HG02840 (cell line): Measurements from ENCODE around the gene CROCC2.

Experiments
- ATAC-seq: cut with Tn5 transposase; IDR thresholded peaks from one replicate; pipeline ENCODE4 v1.9.1; 2021; ENCODE audit warnings: mild to moderate bottlenecking, moderate library complexity, moderate number of reproducible peaks; ENCODE audit not compliant: unreplicated experiment, low FRiP score

CROCC2 gene

GRCh38 chr2:240981871-240982800 is 76.0 kb downstream of the CROCC2 start:
- no peak for ATAC-seq

- ATAC-seq = no peak
Observed at GRCh38 chr2:240982821-240983281, 76.7 kb downstream of the CROCC2 start.

- ATAC-seq = no peak
Observed at GRCh38 chr2:240983361-240983995, 77.3 kb downstream of the CROCC2 start.

- ATAC-seq = no peak
Observed at GRCh38 chr2:240983996-240984498, 77.9 kb downstream of the CROCC2 start.

GRCh38 chr2:240985881-240986786 is 80.0 kb downstream of the CROCC2 start:
- no peak for ATAC-seq

DNA sequence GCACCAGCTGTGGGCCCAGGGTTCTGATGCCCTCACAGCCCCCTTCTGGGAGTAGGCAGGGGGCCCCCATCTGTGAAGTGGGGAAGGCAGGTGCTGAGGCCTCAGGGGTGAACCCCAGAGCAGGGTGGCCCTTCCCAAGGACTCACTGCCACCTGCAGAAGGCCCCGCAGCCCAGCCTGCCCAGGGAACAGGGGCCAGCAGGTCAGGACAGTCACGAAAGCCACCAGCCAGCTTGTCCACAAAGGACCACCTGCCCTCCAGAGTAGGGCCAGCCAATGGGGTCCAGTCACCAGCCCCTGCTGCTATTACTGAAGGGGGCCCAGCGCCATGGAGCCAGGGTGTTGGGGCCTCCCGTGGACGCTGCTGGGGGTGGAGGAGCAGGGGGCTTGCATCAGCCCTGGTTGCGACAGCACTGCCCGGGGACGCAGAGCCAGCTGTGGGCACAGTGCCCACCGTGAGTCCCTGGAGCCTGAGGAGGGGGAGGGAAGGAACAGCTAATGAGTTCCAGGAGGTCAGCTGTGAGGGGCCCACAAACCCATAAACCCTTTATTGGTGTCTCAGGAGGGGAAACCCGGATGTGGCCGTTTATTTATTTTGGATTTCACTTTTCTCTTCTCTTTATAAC is 80.8 kb downstream of the CROCC2 start:
- no peak for ATAC-seq

DNA sequence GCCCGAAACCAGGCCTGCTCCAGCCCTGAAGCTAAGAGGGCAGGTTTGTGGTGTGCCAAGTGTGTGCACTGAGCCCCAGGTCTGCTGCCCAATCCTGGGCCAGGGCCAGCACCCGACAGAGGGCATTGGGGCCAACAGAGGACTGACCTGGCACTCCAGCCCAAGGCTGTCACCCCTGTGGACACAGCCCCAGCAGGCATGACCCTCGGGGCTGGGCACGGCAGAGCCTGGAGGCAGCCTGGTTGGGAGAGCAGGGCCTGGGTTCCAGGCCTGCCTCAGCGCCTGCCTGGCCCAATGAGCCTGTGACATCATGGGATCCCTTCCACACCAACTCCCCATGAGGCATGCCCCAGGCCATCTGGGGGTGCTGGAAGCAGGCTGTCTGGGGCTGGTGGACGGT is 81.5 kb downstream of the CROCC2 start:
- no peak for ATAC-seq

DNA sequence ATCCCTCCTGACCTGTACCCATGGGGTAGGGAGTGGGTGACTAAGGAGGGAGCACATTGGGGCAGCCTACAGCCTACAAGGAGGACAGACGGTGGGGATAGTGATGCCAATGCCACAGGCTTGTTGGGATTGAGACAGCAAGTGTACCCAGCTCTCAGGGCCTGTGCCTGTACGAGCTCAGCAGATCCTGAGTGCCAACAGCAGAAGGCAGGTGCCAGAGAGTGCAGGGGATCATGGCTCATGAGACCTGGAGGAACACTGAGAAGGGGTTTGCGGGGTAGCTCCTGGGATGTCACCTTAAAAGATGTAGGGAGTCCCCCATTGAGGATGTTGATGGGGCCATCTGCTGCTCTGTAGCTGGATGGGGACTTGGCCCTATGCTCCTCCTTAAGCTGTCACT is 82.0 kb downstream of the CROCC2 start:
- no peak for ATAC-seq

- no peak for ATAC-seq
Observed at GRCh38 chr2:240988571-240989271, 82.6 kb downstream of the CROCC2 start.

GRCh38 chr2:240989451-240990265 is 83.5 kb downstream of the CROCC2 start:
- ATAC-seq = no peak

DNA sequence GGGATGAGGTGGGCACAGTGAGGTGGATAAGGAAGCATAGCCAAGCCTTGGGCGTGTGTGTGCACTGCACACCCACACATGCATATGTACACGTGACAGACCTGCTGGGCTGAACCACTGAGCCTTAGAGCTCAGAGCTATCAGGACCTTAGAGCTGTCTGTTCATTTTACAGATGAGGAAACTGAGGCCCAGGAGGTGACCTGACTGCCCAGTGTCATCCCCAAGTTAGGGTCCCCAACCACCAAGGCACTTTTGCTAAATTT is 84.1 kb downstream of the CROCC2 start:
- no peak for ATAC-seq

DNA sequence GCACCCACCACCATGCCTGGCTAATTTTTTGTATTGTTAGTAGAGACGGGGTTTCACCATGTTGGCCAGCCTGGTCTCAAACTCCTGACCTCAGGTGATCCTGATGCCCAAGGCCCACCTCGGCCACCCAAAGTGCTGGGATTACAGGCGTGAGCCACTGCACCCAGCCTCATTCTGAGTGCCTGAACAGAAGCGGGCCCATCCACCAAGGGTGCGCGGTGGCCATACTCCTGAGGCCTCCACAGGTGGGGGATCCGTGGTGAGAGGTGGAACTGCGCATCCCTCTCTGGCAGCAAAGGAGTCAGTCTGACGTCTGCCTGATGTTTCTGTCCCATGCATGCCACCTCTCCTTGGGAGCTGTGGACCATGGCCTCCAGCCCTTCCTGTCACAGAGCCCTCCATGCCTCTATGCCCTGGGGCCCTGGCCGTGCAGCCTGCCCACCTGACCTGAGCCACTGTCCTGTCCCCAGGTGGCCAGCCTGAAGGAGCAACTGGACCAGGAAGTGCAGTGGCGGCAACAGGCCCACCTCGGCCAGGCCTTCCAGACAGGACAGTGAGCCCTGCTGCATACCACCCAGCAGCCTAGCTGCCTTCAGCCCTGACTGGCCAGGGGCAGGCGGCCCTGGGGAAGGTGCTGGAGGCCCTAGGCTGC is 84.7 kb downstream of the CROCC2 start:
- ATAC-seq = no peak

DNA sequence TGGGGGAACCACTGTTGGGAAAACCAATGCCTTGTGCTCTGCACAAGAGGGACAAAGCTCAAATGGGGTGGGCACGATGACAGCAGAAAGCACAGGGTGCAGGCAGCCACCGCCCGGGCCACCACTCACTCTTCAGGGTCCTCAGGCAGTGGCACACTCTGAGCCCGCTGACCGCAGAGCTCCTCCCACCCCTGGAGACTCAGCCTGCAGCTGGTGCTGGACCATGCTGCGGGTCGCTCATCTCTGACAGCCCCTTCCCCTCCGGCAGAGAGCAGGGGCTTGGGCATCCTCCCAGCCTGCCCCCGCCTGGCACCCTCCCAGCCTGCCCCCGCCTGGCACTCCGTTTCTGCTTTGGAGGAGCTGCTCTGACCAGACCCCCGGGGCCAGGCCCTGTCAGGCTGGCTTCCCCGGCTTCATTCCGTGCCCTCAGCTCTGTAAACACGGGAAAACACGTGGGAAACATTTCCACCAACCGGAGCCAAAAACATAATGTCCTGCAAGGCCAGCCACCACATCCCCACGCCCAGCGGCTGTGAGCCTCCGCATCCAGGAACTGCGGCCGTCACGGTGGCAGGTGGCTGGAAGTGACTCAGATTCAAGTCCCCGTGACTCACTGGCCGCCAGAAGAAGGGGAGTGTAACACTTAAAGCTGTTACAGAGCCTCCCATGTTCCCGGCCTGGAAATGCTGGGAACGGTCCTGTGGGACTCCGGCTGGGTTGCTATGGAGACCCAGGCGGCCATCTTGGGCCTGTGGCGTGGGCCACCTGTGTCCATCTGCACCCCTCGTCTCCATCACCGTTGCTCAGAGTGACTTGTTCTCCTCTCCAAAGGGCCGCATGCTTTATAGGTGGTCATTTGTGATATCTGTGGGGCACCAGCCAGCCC is 85.5 kb downstream of the CROCC2 start:
- ATAC-seq = no peak

DNA sequence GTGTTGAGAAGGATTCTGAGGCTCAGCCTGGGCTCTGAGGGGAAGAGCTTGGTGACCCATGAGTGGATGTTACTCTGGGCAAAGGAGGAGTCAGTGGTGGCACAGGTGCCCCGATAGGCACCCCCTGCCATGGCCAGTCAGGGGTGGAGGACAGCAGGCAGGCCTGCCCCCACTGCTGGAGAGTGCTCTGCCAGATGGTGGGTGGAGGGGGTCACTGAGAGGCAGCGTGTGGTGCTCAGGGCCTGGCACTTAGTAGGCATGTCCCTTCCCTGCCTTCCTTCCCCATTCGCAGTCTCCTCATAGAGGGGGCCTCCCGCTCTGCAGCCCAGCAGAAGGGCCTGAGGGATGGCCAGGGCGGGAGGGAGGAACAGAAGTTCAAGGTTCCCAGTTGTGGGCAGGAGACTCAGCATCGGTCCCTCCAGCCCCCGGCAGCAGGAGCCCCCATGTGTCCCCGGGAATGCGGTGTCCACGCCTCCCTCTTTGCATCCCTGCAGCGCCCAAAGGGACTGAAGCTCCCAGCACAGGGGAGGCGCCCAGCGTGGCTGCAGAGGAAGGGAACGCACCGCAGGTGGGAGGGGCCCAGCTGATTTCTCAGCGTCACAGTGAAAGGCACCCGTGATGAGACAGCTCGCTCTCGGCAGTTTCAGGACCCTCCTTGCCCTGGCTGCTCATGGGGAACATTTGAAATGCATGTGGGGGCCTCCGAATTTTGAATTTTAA is 86.6 kb downstream of the CROCC2 start:
- ATAC-seq = no peak

DNA sequence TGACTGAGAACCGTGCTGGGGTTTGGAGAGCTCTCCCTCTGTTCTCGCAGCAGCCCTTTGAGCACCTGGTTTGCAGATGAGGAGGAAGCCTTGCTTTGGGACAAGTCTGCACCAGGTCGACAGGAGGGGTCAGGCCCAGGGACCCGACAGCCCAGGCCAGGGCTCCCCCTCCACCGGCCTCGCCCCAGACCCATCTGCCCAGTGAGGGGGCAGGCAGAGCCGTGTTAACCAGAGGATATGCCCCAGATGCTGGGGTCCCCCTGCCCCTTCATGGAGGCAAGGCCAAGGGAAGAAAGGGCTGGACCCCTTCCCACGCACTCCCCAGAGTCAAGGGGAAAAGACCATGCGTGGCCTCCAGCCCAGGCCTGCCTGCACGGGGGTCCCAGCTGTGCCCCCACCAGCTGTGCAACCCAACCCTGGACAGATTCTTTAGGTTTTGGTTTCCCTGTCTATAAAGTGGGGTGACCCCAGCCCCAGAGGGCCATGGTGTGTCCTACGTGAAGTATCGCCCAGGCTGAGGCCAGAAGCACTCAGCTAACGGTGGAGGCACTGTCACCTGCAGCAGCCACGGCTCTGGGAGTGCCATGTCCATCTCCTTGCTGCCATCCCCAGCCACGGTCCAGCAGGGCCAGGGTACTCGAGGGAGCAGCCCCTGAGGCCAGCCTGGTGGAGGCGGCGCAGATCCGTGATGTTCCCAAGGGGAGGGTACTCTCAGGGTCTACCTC is 87.5 kb downstream of the CROCC2 start:
- ATAC-seq = no peak
